Measurements from ENCODE around the gene PAX5.
A peak's percentile ranks its signal among the peaks of the same experiment; 100 is the strongest.
"Not testable (repeated sequence)": the region's sequence is repeated elsewhere in the genome, so short reads cannot be mapped to it uniquely, and the experiment has no call there.

PAX5 gene

GRCh38 chr9:37033682-37034304 is at the start of gene PAX5:
Gene PAX5, minus strand, starts transcription at chr9:37034268. Its CDS starts 237 bp downstream, at chr9:37034031.
- H3K27me3 Mint-ChIP-seq (ENCODE audit: low read depth) = peaks cover 95% of the 10 kb centered on the region
- peaks cover 28% of the 10 kb centered on the region for H3K4me1 Mint-ChIP-seq (ENCODE audit: low read depth)
- H3K4me3 Mint-ChIP-seq = peak within 1 kb of the TSS; percentile 35
- H3K9me3 Mint-ChIP-seq = no peaks in the 10 kb centered on the region
- peaks cover 10% of the 10 kb centered on the region for H3K36me3 Mint-ChIP-seq (ENCODE audit: low read depth)
- no peak within 1 kb of the TSS for H3K27ac Mint-ChIP-seq

GRCh38 chr9:37083654-37084053 is 49.6 kb upstream of the PAX5 start:
- Mint-ChIP-seq H3K27me3 (ENCODE audit: low read depth) (no peaks in the 10 kb centered on the region), H3K4me1 (ENCODE audit: low read depth) (peaks cover 34% of the 10 kb centered on the region), H3K27ac (no peak overlapping the region), H3K9me3 (no peaks in the 10 kb centered on the region), H3K4me3 (no peak overlapping the region), H3K36me3 (ENCODE audit: low read depth) (peaks cover 20% of the 10 kb centered on the region)

- Mint-ChIP-seq H3K4me3 (no peak overlapping the region), H3K36me3 (ENCODE audit: low read depth) (peaks cover 20% of the 10 kb centered on the region), H3K27me3 (ENCODE audit: low read depth) (no peaks in the 10 kb centered on the region), H3K4me1 (ENCODE audit: low read depth) (peaks cover 34% of the 10 kb centered on the region), H3K9me3 (no peaks in the 10 kb centered on the region), H3K27ac (peak overlapping the region; percentile 21)
These were observed 48.2 kb upstream of the PAX5 start for GRCh38 chr9:37082214-37082765.

- not testable (repeated sequence) for H3K27ac Mint-ChIP-seq; H3K9me3 Mint-ChIP-seq; H3K4me3 Mint-ChIP-seq; H3K27me3 Mint-ChIP-seq (ENCODE audit: low read depth)
- H3K36me3 Mint-ChIP-seq (ENCODE audit: low read depth) = peaks cover 14% of the 10 kb centered on the region
- peaks cover 32% of the 10 kb centered on the region for H3K4me1 Mint-ChIP-seq (ENCODE audit: low read depth)
These were observed 47.4 kb upstream of the PAX5 start for GRCh38 chr9:37081507-37081906.

- not testable (repeated sequence) for H3K27me3 Mint-ChIP-seq (ENCODE audit: low read depth); H3K9me3 Mint-ChIP-seq
- H3K4me1 Mint-ChIP-seq (ENCODE audit: low read depth) = peaks cover 31% of the 10 kb centered on the region
- peaks cover 13% of the 10 kb centered on the region for H3K36me3 Mint-ChIP-seq (ENCODE audit: low read depth)
- H3K4me3 Mint-ChIP-seq = peak overlapping the region; percentile 96
- peak overlapping the region; percentile 97 for H3K27ac Mint-ChIP-seq
These were observed 46.1 kb upstream of the PAX5 start for GRCh38 chr9:37080165-37080628.

- H3K4me3 Mint-ChIP-seq = peak overlapping the region; percentile 96
- H3K4me1 Mint-ChIP-seq (ENCODE audit: low read depth) = peaks cover 29% of the 10 kb centered on the region
- no peaks in the 10 kb centered on the region for H3K9me3 Mint-ChIP-seq
- H3K27ac Mint-ChIP-seq = peak overlapping the region; percentile 97
- H3K27me3 Mint-ChIP-seq (ENCODE audit: low read depth) = no peaks in the 10 kb centered on the region
- peaks cover 12% of the 10 kb centered on the region for H3K36me3 Mint-ChIP-seq (ENCODE audit: low read depth)
These were observed 45.5 kb upstream of the PAX5 start for GRCh38 chr9:37079370-37080164.

- H3K36me3 Mint-ChIP-seq (ENCODE audit: low read depth); H3K9me3 Mint-ChIP-seq; H3K4me3 Mint-ChIP-seq; H3K27ac Mint-ChIP-seq; H3K27me3 Mint-ChIP-seq (ENCODE audit: low read depth): not testable (repeated sequence)
- H3K4me1 Mint-ChIP-seq (ENCODE audit: low read depth) = peaks cover 13% of the 10 kb centered on the region
These were observed 40.7 kb upstream of the PAX5 start for GRCh38 chr9:37074790-37075189.

GRCh38 chr9:37066139-37066725 is 32.2 kb upstream of the PAX5 start:
- no peaks in the 10 kb centered on the region for H3K9me3 Mint-ChIP-seq
- peaks cover 33% of the 10 kb centered on the region for H3K27me3 Mint-ChIP-seq (ENCODE audit: low read depth)
- H3K4me1 Mint-ChIP-seq (ENCODE audit: low read depth) = peaks cover 1% of the 10 kb centered on the region
- H3K27ac Mint-ChIP-seq = no peak overlapping the region
- H3K4me3 Mint-ChIP-seq = no peak overlapping the region
- no peaks in the 10 kb centered on the region for H3K36me3 Mint-ChIP-seq (ENCODE audit: low read depth)

- Mint-ChIP-seq H3K4me1 (ENCODE audit: low read depth) (no peaks in the 10 kb centered on the region), H3K9me3 (no peaks in the 10 kb centered on the region), H3K36me3 (ENCODE audit: low read depth) (no peaks in the 10 kb centered on the region), H3K27ac (no peak overlapping the region), H3K27me3 (ENCODE audit: low read depth) (peaks cover 41% of the 10 kb centered on the region), H3K4me3 (no peak overlapping the region)
These were observed 28.3 kb upstream of the PAX5 start for GRCh38 chr9:37062336-37062735.

GRCh38 chr9:37061768-37062167 is 27.7 kb upstream of the PAX5 start:
- Mint-ChIP-seq H3K36me3 (ENCODE audit: low read depth) (no peaks in the 10 kb centered on the region), H3K4me3 (no peak overlapping the region), H3K27me3 (ENCODE audit: low read depth) (peaks cover 38% of the 10 kb centered on the region), H3K4me1 (ENCODE audit: low read depth) (no peaks in the 10 kb centered on the region), H3K9me3 (no peaks in the 10 kb centered on the region), H3K27ac (no peak overlapping the region)

GRCh38 chr9:37060833-37061232 is 26.8 kb upstream of the PAX5 start:
- Mint-ChIP-seq H3K4me3 (no peak overlapping the region), H3K27ac (no peak overlapping the region), H3K27me3 (ENCODE audit: low read depth) (peaks cover 37% of the 10 kb centered on the region), H3K4me1 (ENCODE audit: low read depth) (no peaks in the 10 kb centered on the region), H3K9me3 (no peaks in the 10 kb centered on the region), H3K36me3 (ENCODE audit: low read depth) (no peaks in the 10 kb centered on the region)

- H3K4me1 Mint-ChIP-seq (ENCODE audit: low read depth) = no peaks in the 10 kb centered on the region
- no peak overlapping the region for H3K27ac Mint-ChIP-seq
- H3K4me3 Mint-ChIP-seq = no peak overlapping the region
- H3K27me3 Mint-ChIP-seq (ENCODE audit: low read depth) = peaks cover 54% of the 10 kb centered on the region
- H3K36me3 Mint-ChIP-seq (ENCODE audit: low read depth) = no peaks in the 10 kb centered on the region
- no peaks in the 10 kb centered on the region for H3K9me3 Mint-ChIP-seq
These were observed 22.2 kb upstream of the PAX5 start for GRCh38 chr9:37056046-37056920.

GRCh38 chr9:37054363-37054720 is 20.3 kb upstream of the PAX5 start:
- not testable (repeated sequence) for H3K27ac Mint-ChIP-seq; H3K4me3 Mint-ChIP-seq; H3K9me3 Mint-ChIP-seq; H3K36me3 Mint-ChIP-seq (ENCODE audit: low read depth); H3K4me1 Mint-ChIP-seq (ENCODE audit: low read depth)
- peaks cover 69% of the 10 kb centered on the region for H3K27me3 Mint-ChIP-seq (ENCODE audit: low read depth)

- no peak overlapping the region for H3K27ac Mint-ChIP-seq
- H3K9me3 Mint-ChIP-seq = no peaks in the 10 kb centered on the region
- no peaks in the 10 kb centered on the region for H3K36me3 Mint-ChIP-seq (ENCODE audit: low read depth)
- H3K4me1 Mint-ChIP-seq (ENCODE audit: low read depth) = no peaks in the 10 kb centered on the region
- peaks cover 70% of the 10 kb centered on the region for H3K27me3 Mint-ChIP-seq (ENCODE audit: low read depth)
- no peak overlapping the region for H3K4me3 Mint-ChIP-seq
These were observed 19.8 kb upstream of the PAX5 start for GRCh38 chr9:37053684-37054362.

Data from T-helper 1 cell treated with Interleukin-12 subunit alpha and Interleukin-12 subunit beta and Interleukin-4 antibody, amounts not matched to agents 30 μg/mL and 1 μg/mL, for 36 hours (primary cell).